Endometrial microvascular endothelial cells (primary cell): Measurements from ENCODE around the gene FAH. TPM values are rescaled to one million over a fixed set of nuclear protein-coding genes. Genes with fewer than 3 reads are reported as not detected.

Source experiments
- in situ Hi-C: cut with HindIII; loops from 2 replicates; pipeline ENCODE4 v1.10.0; 2017; ENCODE audit warnings: low sequenced_read_pairs, low pct_unique_long_range_greater_than_20kb; ENCODE audit errors: inconsistent ontology term
- total RNA-seq: library from RNA; depleted of rRNA; stranded (reverse); fragments of >200 nt; gene quantifications from one replicate; pipeline ENCODE4 v1.2.3, GENCODE V29; 2015; ENCODE audit errors: inconsistent ontology term

FAH gene
- total RNA-seq, 1 donor from 2014 or later: 47.3 TPM

DNA sequence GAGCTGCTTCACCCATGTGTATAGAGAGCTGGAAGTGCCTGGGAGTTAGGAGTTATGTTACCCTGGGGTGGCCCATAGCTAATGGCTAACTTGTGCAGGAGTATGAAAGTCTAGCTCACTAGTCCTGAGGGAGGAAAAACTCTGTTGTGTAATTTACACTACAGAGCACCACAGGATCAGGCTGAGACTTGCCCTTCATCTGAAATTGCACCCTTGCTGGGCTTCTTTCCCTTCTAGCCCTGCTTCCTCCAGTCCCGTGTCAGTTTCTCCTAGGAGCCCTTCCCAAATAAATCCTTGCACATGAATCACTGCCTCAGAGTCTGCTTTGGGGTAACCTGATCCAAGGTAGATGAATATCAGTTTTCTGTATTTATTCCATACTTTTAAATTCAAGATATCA lies 59.2 kb downstream of the FAH start:
- in situ Hi-C loops: no loop called here

DNA sequence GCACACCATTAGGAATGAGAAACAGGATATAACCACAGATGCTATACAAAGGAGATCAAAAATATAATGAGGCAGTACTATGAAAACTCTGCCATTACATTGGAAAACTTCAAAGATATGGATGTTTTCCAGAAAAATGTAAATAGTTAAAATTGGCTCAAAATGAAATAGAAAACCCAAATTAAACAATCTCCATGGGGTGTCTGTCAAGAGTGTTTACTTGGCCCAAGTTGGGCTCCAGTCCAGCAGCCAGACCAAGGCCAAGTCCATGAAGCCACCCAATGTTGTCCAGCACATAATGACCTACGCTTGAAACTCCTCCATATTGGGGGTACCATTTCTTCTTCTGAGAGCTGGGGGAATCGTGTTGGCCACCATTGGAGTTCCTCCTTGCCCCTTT lies 62.1 kb downstream of the FAH start:
- in situ Hi-C loops: no loop called here

DNA sequence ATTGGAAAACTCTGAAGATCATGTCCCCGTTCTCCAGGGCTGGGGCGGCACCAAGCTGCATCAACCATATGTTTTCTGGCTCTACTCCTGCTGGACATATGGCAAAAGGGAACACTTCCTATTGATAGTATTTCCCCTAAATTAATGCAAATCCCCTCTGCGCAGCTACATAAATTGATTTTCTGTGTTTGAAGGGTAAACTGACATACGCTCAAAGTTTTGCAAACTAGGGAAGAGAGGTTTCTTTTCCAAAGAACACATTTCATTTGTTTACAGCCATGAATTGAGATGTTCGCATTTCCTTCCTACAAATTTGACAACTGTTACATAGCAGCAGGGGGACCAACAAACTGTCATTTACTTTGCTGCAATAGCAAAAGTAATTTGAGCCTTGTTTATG lies 63.3 kb downstream of the FAH start:
- in situ Hi-C loops: no loop called here

DNA sequence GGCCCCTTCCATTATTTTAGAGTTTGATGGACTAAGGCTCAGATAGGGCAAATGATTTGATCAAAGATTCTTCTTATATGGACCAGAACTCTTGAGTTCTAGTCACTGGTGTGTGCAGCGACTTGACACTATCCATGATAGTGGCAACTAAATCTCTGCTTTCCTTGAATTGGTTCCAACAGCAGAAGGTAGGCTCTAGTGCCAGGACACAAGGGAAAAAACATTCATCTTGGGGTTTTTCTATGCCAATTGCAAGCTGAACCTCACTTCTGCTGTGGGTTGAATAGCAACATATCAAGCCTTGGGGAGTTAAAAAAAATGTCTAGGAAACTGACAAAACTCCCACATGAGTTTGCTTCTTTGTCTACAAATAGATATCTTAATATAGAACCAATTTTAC lies 64.1 kb downstream of the FAH start:
- in situ Hi-C loops: no loop called here

DNA sequence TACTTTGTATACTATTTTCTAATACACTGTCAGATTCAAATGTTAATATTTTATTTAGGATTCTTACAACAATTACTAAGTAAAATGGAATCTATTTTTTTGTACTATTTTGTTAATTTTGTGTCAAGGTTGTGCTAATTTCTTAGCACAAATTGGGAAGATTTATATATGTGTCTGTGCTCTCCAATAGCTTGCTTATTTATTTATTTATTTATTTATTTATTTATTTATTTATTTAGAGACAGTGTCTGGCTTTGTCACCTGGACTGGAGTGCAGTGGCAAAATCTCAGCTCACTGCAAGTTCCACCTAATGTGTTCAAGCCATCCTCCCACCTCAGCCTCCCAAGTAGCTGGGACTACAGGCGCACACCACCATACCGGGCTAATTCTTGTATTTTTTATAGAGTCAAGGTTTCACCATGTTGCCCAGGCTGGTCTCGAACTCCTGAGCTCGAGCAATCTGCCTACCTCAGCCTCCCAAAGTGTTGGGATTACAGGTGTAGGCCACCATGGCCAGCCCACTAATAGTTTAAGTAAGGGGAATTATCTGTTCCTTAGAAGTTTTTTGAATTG lies 64.6 kb downstream of the FAH start:
- in situ Hi-C loops: no loop called here

DNA sequence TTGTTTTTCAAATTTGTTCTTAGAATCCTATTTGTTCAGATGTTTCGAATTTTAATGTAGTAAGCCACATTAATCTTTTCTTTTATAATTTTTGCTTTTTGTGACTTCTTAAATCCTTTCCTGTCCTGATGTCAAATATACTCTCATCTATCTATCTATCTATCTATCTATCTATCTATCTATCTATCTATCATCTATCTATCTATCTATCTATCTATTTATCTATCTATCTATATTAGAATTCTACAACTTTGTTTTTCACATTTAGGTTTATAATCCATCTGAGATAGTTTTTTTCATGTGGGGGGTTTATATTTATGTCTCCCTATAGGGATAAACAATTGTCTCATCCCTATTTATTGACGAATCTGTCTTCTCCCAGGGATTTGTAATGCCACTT lies 67.2 kb downstream of the FAH start:
- in situ Hi-C loops: no loop called here

DNA sequence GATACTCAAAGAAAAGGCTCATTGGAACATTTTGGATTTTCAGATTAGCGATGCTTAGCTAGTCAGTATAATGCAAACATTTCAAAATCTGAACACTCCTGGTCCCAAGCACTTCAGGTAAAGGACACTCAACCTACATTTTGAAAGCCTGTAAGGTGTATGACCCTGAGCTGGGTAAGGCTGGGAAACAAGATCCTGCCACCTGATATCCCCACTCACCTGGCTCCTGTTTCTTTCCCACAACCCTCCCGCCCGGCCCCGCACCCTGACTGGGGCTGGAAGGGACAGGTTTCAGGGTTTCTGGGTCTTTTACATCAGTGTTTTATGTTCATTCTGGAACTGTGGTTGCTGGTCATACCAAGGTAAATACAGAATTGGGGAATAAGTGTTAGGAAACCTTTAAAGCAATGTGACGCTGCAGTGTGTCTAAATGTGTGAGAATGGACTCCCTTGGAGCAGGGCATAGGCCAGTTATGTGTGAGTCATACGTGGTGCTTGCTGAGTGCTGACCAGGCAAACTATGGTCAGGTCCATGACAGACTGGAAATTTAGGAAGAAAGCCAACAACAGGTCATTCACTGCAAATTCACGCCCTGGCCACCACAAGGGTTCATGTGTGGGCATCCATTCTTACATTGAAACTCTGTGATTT lies 76.3 kb downstream of the FAH start:
- in situ Hi-C loops: no loop called here

DNA sequence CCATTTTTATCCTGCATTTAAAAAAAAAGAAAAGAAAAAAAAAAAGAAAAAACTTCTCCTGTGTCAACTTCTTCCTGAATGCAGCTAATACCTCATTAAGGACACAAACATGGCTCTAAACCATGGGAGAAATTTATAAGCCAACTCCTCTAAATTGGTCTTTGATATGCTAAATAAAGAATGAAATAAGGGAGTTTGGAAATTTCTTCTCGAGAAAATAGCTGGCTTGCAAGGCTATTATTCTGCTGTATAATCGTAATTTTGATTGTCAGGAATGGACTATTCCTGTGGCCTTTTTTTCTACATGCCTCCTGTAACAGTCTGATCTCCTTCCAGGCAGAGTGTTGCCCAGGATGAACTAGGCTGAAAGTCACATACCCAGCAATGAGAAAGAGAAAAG lies 78.6 kb downstream of the FAH start:
- in situ Hi-C loops: no loop called here

DNA sequence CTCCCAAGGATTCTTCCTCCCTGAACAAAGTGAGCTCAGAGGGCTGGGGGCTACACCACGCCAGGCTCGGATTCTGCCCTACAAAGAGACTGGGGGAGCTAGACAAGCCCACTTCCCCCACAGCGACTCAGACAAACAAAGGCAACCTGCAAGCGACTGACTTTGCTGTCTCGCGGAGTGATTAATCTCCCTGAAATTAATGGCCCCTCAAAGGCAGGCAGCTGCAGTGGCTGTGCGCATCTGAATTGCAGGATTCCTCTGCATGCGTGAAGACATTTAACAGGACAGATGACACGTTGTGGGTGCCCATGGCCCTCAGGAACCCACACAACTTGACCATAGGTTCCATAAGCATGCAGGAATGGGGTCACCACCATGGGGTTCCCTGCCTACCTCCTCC lies 80.8 kb downstream of the FAH start:
- in situ Hi-C loops: no loop called here

DNA sequence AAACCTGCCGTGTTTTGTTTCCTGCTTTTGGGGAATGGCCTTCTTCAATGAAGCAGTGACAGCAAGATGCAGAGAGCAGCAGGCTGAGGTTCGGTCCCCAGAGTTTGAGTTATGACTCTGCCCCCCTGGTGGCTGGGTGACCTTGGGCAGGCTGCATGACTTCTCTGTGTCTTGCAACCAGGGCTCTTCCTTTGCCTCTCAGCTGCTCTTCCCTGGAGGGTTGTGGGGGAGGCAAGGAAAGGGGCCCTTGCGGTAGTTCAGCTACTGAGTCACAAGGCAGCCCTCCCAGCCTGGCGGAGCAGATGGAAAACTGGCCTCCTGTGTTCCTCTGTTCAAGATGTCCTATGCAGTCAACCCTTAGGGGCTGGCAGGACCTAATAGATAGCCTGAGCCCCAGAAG lies 82.1 kb downstream of the FAH start:
- in situ Hi-C loops: no loop called here

Other genes starting within 250 kb of the FAH start
- not detected for gene BCL2A1, start 181.8 kb upstream of the FAH start, total RNA-seq
- gene ZFAND6, start 93.3 kb upstream of the FAH start, total RNA-seq: 80.5 TPM
- gene CTXND1, start 99.2 kb downstream of the FAH start, total RNA-seq: not detected